Measurements from ENCODE around the gene RPL32.

RPL32 gene

GRCh38 chr3:12890610-12891390 is 49.4 kb upstream of the RPL32 start:
- no peak overlapping the region for H3K27ac ChIP-seq (ENCODE audit: extremely low read depth, low read depth, low read length)
- TF ChIP-seq TRIM28 (IDR thresholded peaks at IDR 0.05; ENCODE audit: borderline replicate concordance, low read length): no peak
- TF ChIP-seq SP3 (tag by site-specific recombination; IDR thresholded peaks at IDR 0.05): no peak
- no peak for TF ChIP-seq OSR2 (tag by site-specific recombination; IDR thresholded peaks at IDR 0.05)
- no peak for TF ChIP-seq ZNF292 (tag by site-specific recombination; IDR thresholded peaks at IDR 0.05; ENCODE audit: borderline replicate concordance, low read depth)
- TF ChIP-seq ZSCAN4 (tag by site-specific recombination; IDR thresholded peaks at IDR 0.05): no peak
- TF ChIP-seq ZNF19 (tag by site-specific recombination; IDR thresholded peaks at IDR 0.05; ENCODE audit: low read depth): no peak
- TF ChIP-seq ZNF324 (tag by site-specific recombination; IDR thresholded peaks at IDR 0.05): no peak
- TF ChIP-seq ZNF561 (tag by site-specific recombination; IDR thresholded peaks at IDR 0.05; ENCODE audit: borderline replicate concordance): no peak
- TF ChIP-seq ZNF785 (tag by site-specific recombination; IDR thresholded peaks at IDR 0.05): no peak
- TF ChIP-seq ZNF146 (tag by site-specific recombination; IDR thresholded peaks at IDR 0.05): no peak
- no peak for TF ChIP-seq YY1 (tag by site-specific recombination; IDR thresholded peaks at IDR 0.05)
- no peak for TF ChIP-seq ATF2 (tag by site-specific recombination; IDR thresholded peaks at IDR 0.05; ENCODE audit: low read depth)
- no peak for TF ChIP-seq ZNF791 (tag by site-specific recombination; IDR thresholded peaks at IDR 0.05)
- no peak for TF ChIP-seq GLIS2 (tag by site-specific recombination; IDR thresholded peaks at IDR 0.05)
- TF ChIP-seq PRDM1 (tag by site-specific recombination; IDR thresholded peaks at IDR 0.05): peak; percentile 5; the same call in 1 of the 2 replicates
- TF ChIP-seq ZNF624 (tag by site-specific recombination; IDR thresholded peaks at IDR 0.05): no peak
- TF ChIP-seq ZNF544 (tag by site-specific recombination; IDR thresholded peaks at IDR 0.05): no peak
- TF ChIP-seq ZNF510 (tag by site-specific recombination; IDR thresholded peaks at IDR 0.05; ENCODE audit: insufficient replicate concordance): no peak
- 0 out of 2 replicates have a peak, but pooled peaks have one; percentile 15 for TF ChIP-seq CTCF (tag by site-specific recombination; IDR thresholded peaks at IDR 0.05)
- TF ChIP-seq IKZF3 (tag by site-specific recombination; IDR thresholded peaks at IDR 0.05): no peak
- TF ChIP-seq ZNF132 (tag by site-specific recombination; IDR thresholded peaks at IDR 0.05; ENCODE audit: borderline replicate concordance): no peak
- no peak for TF ChIP-seq ZNF423 (tag by site-specific recombination; IDR thresholded peaks at IDR 0.05)
- peak; percentile 58 for TF ChIP-seq ZNF654 (tag by site-specific recombination; IDR thresholded peaks at IDR 0.05; ENCODE audit: low read depth)
- no peak for TF ChIP-seq ZNF169 (tag by site-specific recombination; IDR thresholded peaks at IDR 0.05)
- no peak for TF ChIP-seq SETDB1 (IDR thresholded peaks at IDR 0.05; ENCODE audit: insufficient read length, low read length)
- H3K9me3 ChIP-seq (ENCODE audit: control insufficient read depth, insufficient read depth, low read depth, low read length): no peaks in the 10 kb centered on the region
- CTCF ChIA-PET: interaction anchor here (0.6 to 8.4 kb wide), 17 partner anchors 7 to 1035 kb away, joined by 3 to 71 read pairs (median 5); partner anchors contain the start of gene RPL32
- H3K4me3 ChIP-seq (ENCODE audit: low read depth, low read length): no peak overlapping the region
- H3K4me1 ChIP-seq (ENCODE audit: control insufficient read depth, insufficient read depth, low read length): no peaks in the 10 kb centered on the region
- H3K36me3 ChIP-seq (ENCODE audit: control insufficient read depth in 2 of 2, insufficient read depth in 1 of 2, low read length in 2 of 2): no peaks in the 10 kb centered on the region
- POLR2A ChIA-PET: no interaction called here
